GM12878 (cell line): Measurements from ENCODE around the gene ITPKB. TPM values are rescaled to one million over a fixed set of nuclear protein-coding genes. Genes with fewer than 3 reads are reported as not detected.
A peak's percentile ranks its signal among the peaks of the same experiment; 100 is the strongest.

Experiments used
- ATF7 ChIP-seq: fragments of 450-650 bp; IDR thresholded peaks from 2 replicates; pipeline ENCODE4 v1.6.1; 2016; ENCODE audit warnings: low read depth, mild to moderate bottlenecking
- BACH1 ChIP-seq: fragments of 450-650 bp; IDR thresholded peaks from 2 replicates; pipeline ENCODE4 v1.6.1; 2017; ENCODE audit warnings: mild to moderate bottlenecking, borderline replicate concordance
- BCL3 ChIP-seq: IDR thresholded peaks from 2 replicates; pipeline ENCODE4 v1.6.1; 2011; ENCODE audit warnings: borderline replicate concordance, low read depth, mild to moderate bottlenecking, moderate library complexity, low read length; ENCODE audit not compliant: insufficient read depth, poor library complexity, severe bottlenecking
- CBX3 ChIP-seq: fragments of 200-600 bp; sonication (generic); IDR thresholded peaks from 2 replicates; pipeline ENCODE4 v1.6.1; 2016; ENCODE audit warnings: low read depth, borderline replicate concordance
- CHD1 ChIP-seq: IDR thresholded peaks from 2 replicates; pipeline ENCODE4 v1.6.1; 2012; ENCODE audit warnings: low read depth, low read length, improper control_type of control experiment
- EP300 ChIP-seq, 2 experiments: fragments of 150-350 bp in 1 of 2; IDR thresholded peaks; 2 replicates each; pipeline ENCODE4 v1.6.1; 2011 to 2012; ENCODE audit warnings: low read depth in 2 of 2, low read length in 2 of 2, borderline replicate concordance in 1 of 2, improper control_type of control experiment in 1 of 2, inconsistent platforms in 1 of 2; ENCODE audit not compliant: control insufficient read depth in 1 of 2
- HDGF ChIP-seq: fragments of 450-650 bp; IDR thresholded peaks from 2 replicates; pipeline ENCODE4 v1.6.1; 2016; ENCODE audit warnings: antibody characterized with exemption
- HSF1 ChIP-seq: fragments of 150-350 bp; IDR thresholded peaks from 2 replicates; pipeline ENCODE4 v1.6.1; 2014; ENCODE audit warnings: mild to moderate bottlenecking, low read depth, low read length
- MTA3 ChIP-seq: IDR thresholded peaks from 2 replicates; pipeline ENCODE4 v1.6.1; 2012; ENCODE audit warnings: low read length, inconsistent platforms, borderline replicate concordance
- MYC ChIP-seq: IDR thresholded peaks from 2 replicates; pipeline ENCODE4 v1.6.1; 2011; ENCODE audit warnings: mild to moderate bottlenecking, low read length, moderate library complexity, inconsistent platforms; ENCODE audit not compliant: insufficient read depth, insufficient replicate concordance, insufficient read length, severe bottlenecking
- NR2C2 ChIP-seq: IDR thresholded peaks from 2 replicates; pipeline ENCODE4 v1.6.1; 2011; ENCODE audit warnings: borderline replicate concordance, low read depth; ENCODE audit not compliant: control insufficient read depth, insufficient read length
- PBX3 ChIP-seq: IDR thresholded peaks from 2 replicates; pipeline ENCODE4 v1.6.1; 2011; ENCODE audit warnings: mild to moderate bottlenecking, low read depth, low read length, moderate library complexity; ENCODE audit not compliant: insufficient replicate concordance
- RBBP5 ChIP-seq: fragments of 200-600 bp; sonication (generic); conservative IDR thresholded peaks from 2 replicates; pipeline ENCODE4 v1.6.1; 2016
- RCOR1 ChIP-seq: conservative IDR thresholded peaks from 2 replicates; pipeline ENCODE4 v1.6.1; 2012; ENCODE audit warnings: low read depth, low read length, improper control_type of control experiment
- RFX5 ChIP-seq: IDR thresholded peaks from 2 replicates; pipeline ENCODE4 v1.6.1; 2011; ENCODE audit warnings: low read depth, low read length, improper control_type of control experiment
- SIX5 ChIP-seq: IDR thresholded peaks from 2 replicates; pipeline ENCODE4 v1.6.1; 2011; ENCODE audit warnings: mild to moderate bottlenecking, low read depth, low read length, moderate library complexity; ENCODE audit not compliant: severe bottlenecking
- SMAD5 ChIP-seq: IDR thresholded peaks from 2 replicates; pipeline ENCODE4 v1.6.1; 2016; ENCODE audit warnings: antibody characterized with exemption, low read depth
- SUZ12 ChIP-seq: fragments of 200-600 bp; sonication (generic); IDR thresholded peaks from one replicate; pipeline ENCODE4 v1.6.1; 2018; ENCODE audit warnings: antibody characterized with exemption, mild to moderate bottlenecking; ENCODE audit not compliant: unreplicated experiment
- TCF3 ChIP-seq: IDR thresholded peaks from 2 replicates; pipeline ENCODE4 v1.6.1; 2012; ENCODE audit warnings: low read depth, mild to moderate bottlenecking, low read length, borderline replicate concordance; ENCODE audit not compliant: insufficient read depth
- WRNIP1 ChIP-seq: IDR thresholded peaks from 2 replicates; pipeline ENCODE4 v1.6.1; 2011; ENCODE audit warnings: low read depth, low read length, improper control_type of control experiment, borderline replicate concordance
- ZBED1 ChIP-seq: IDR thresholded peaks from 2 replicates; pipeline ENCODE4 v1.6.1; 2016; ENCODE audit warnings: borderline replicate concordance
- ZNF217 ChIP-seq: fragments of 450-650 bp; IDR thresholded peaks from 2 replicates; pipeline ENCODE4 v1.6.1; 2017; ENCODE audit warnings: antibody characterized with exemption, mild to moderate bottlenecking
- ZNF384 ChIP-seq: IDR thresholded peaks from 2 replicates; pipeline ENCODE4 v1.6.1; 2012; ENCODE audit warnings: low read depth, mild to moderate bottlenecking, low read length, improper control_type of control experiment, borderline replicate concordance
- ZZZ3 ChIP-seq: IDR thresholded peaks from 2 replicates; pipeline ENCODE4 v1.6.1; 2011; ENCODE audit warnings: low read depth; ENCODE audit not compliant: control insufficient read depth, insufficient read length
- polyA plus RNA-seq, 11 experiments: library from polyadenylated mRNA; depleted of rRNA in 4 of 11; unstranded in 6 of 11; stranded (reverse) in 5 of 11; fragments of >200 nt; fragmentation: Nextera tagmentation in 4 of 11; fragmentation: Illumina TruSeq in 1 of 11; extraction: Ambion mirVana in 4 of 11; extraction: Trizol in 1 of 11; gene quantifications; 1 replicate in 1 of 11; 2 replicates in 10 of 11; pipeline versions ENCODE4 v1.2.1 to v1.2.3, GENCODE V29; 2011 to 2016; ENCODE audit warnings: inconsistent platforms in 2 of 11, missing spikeins in 2 of 11, low read depth in 1 of 11
- total RNA-seq, 4 experiments: library from RNA; depleted of rRNA in 3 of 4; stranded (reverse); fragments of >200 nt in 3 of 4; fragmentation: Illumina TruSeq in 1 of 4; extraction: Trizol in 1 of 4; gene quantifications; 2 replicates each; pipeline versions ENCODE4 v1.2.1 to v1.2.3, GENCODE V29; 2013 to 2021

ITPKB gene
- total and polyA plus RNA-seq, 10 of the 15 experiments (the other 5 are each of a cell fraction or from before 2014, with no cell fraction given), result 1.3 to 38.7 (median 12.9) TPM

- no peak for TF ChIP-seq MYC
- TF ChIP-seq HSF1, result no peak
- no peak for TF ChIP-seq HDGF
- no peak for TF ChIP-seq BCL3
- TF ChIP-seq WRNIP1, result no peak
- TF ChIP-seq PBX3, result no peak
- TF ChIP-seq SUZ12, result no peak
- TF ChIP-seq RBBP5, result no peak
- no peak for TF ChIP-seq ZZZ3
- TF ChIP-seq TCF3, result no peak
- TF ChIP-seq ATF7, result peak; percentile 73
- peak in 1 of 2 experiments; percentile 60; a peak in 2 of 4 replicates for TF ChIP-seq EP300 (IDR thresholded peaks at IDR 0.05; ENCODE audit: borderline replicate concordance in 1 of 2, control insufficient read depth in 1 of 2, low read depth in 2 of 2, low read length in 2 of 2)
- TF ChIP-seq MTA3, result peak; percentile 66; the same call in 1 of the 2 replicates
- TF ChIP-seq RCOR1, result 0 out of 2 replicates have a peak, but pooled peaks have one; percentile 40
- TF ChIP-seq ZBED1, result no peak
- TF ChIP-seq ZNF217, result no peak
- 0 out of 2 replicates have a peak, but pooled peaks have one; percentile 35 for TF ChIP-seq RFX5
- no peak for TF ChIP-seq CHD1
- TF ChIP-seq ZNF384, result peak; percentile 99
- TF ChIP-seq NR2C2, result no peak
- no peak for TF ChIP-seq SIX5
- no peak for TF ChIP-seq SMAD5
- no peak for TF ChIP-seq BACH1
- no peak for TF ChIP-seq CBX3
These were observed 64.0 kb downstream of the ITPKB start (continued) for GRCh38 chr1:226674892-226675714.
